SHP77 treated with DMSO at 0.1 percent for 48 hours (cell line): ENCODE measurements around the gene MANBA.
"Not testable (repeated sequence)": the region's sequence is repeated elsewhere in the genome, so short reads cannot be mapped to it uniquely, and the experiment has no call there.

Experiments used
- DNase-seq: peaks from one replicate; lab custom pipeline; 2025; lab: John Stamatoyannopoulos, UW

The MANBA gene

DNA sequence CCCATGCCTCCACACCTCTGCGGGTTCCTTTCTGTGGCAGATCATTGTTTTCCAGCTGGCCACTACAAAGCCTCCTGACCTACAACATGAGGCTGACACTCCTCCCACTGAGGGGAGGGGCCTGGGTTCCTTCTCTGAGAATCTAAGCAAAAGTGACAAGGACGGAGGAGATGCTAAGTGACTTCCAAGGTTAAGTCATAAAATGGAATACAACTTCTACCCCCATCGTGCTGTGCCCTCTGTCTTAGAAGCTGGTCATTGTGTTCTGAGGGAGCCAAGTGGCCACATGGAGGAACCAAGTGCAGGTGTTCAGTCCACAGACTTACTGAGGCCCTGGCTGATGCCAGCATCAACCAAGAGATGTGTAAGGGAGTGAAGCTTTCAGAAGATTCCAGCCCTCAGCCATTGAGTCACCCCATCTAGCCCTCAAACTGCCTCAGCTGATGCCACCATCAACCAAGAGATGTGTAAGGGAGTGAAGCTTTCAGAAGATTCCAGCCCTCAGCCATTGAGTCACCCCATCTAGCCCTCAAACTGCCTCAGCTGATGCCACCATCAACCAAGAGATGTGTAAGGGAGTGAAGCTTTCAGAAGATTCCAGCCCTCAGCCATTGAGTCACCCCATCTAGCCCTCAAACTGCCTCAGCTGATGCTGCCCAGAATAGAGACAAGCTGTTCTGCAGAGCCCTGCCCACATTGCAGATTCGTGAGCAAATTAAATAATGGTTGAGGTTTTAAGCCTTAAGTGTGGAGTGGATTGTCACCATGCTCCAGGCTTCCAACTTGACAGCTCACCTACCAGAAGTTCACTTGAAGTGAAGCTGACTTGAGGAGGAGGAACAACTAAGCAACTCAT, 140.8 kb downstream of the MANBA start:
- DNase-seq = not testable (repeated sequence)

DNA sequence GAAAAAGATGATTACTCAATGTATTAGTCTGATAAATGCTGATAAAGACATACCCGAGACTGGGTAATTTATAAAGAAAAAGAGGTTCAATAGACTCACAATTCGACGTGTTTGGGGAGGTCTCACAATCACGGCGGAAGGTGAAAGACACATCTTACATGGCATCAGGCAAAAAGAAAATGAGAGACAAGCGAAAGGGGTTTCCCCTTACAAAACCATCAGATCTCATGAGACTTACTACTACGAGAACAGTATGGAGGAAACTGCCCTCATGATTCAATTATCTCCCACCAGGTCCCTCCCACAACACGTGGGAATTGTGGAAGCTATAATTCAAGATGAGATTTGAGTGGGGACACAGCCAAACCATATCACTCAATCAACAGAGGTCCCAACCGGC, 141.7 kb downstream of the MANBA start:
- DNase-seq = not testable (repeated sequence)

DNA sequence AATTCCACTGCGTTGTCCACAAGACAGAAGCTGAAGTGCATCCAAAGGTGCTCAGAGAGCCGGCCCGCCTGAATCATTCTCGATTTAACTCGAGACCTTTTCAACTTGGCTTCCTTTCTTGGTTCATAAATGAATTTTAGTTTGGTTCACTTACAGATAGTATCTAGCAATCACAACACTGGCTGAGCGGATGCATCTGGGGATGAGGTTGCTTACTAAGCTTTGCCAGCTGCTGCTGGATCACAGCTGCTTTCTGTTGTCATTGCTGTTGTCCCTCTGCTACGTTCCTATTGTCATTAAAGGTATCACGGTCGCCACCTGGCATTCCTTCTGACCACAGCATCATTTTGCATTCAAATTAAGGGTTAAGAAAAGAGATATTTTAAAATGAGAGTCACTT, 144.1 kb downstream of the MANBA start:
- peak; percentile 55 for DNase-seq

DNA sequence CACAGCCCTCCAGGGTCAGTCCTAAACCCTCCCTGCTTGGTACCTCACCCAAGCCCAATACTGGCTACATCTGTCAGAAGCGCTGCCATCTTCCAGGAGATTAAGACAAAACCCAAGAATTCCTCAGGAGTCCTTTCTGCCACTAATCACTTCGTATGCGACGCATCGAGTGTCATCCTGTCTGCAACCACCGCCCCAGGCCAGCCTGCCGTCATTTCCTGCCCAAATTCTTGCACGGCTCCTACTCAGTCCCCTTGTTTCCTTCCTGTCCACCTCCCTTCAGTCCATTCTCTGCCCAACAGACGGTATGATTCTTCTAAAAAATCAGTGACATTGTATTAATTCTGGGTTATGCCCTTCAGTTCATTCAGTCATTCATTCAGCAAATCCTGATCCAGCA, 146.0 kb downstream of the MANBA start:
- DNase-seq = no peak

DNA sequence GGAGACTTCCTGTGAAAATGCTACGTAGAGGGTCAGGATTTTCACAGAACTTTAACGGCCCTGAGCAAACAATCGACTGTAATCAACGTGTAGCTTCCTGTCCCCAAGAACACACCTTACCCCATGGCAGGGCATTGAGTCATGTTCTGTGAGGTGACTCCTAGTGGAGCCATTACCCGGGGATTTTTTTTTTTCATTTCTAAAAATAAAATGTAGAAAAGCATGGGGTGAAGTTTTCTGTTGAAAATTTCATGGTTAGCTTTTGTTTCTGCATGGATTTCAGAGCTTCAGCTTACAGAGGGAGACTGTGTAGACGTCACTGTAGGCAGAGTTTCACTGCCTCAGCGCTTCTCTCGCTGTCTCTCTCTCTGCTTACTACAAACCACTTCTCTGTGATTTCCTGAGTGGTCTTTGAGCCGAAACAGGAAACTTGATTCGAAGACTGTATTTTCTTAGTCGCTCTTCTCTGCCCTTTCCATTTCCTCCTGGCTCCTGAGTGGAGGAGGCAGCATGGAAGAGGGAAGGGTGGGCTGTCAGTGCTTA, 147.9 kb downstream of the MANBA start:
- no peak for DNase-seq

DNA sequence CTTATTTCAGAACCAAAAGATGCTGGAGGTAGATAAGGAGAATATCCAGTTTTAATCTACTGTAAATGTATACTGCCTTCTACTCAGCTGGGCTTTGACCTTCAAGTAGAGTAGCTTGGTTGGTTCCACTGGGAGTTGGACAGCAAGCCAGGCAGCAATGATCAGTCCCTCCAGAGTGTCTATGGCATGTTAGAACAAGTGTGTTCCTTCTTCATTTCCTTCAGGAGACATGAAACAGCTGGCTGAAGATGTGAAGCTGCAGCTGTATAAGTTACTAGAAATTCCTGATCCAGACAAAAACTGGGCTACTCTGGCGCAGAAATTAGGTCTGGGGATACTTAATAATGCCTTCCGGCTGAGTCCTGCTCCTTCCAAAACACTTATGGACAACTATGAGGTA, 148.6 kb downstream of the MANBA start:
- DNase-seq = no peak

DNA sequence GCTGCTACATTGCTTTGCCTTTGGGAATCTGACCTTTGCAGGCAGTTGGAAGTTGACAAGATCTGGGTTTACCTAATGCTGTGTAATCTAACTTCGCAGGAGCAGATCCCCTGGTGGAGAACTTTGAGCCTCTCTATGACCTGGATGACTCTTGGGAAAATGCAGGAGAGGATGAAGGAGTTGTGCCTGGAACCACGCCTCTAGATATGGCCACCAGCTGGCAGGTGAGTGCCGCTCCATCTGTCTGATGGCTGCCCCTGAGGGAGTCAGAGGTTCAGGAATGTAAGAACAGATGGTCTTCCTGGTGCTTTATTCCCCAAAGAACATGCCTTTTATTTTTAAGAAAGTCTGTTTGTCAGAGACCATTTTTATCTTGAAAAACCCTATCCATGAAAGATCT, 150.3 kb downstream of the MANBA start:
- no peak for DNase-seq

DNA sequence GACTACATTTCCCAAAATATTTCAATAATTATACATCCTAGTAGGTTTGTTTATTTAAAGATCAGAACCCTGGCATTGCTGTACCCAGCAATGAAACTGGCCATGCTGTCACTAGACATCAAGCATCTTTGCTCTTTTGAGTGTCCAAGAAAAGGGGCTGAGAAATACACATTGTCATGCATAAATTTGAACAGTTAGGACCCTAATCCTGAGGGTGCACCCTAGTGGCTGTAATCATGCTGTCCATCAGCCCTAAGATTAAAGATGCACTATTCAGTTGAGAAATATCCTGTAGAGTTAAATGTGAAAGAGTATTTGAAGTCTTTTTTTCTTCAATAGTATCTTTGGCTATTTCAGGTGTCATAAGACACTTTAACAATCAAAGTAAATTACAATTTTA, 150.8 kb downstream of the MANBA start:
- DNase-seq = no peak

DNA sequence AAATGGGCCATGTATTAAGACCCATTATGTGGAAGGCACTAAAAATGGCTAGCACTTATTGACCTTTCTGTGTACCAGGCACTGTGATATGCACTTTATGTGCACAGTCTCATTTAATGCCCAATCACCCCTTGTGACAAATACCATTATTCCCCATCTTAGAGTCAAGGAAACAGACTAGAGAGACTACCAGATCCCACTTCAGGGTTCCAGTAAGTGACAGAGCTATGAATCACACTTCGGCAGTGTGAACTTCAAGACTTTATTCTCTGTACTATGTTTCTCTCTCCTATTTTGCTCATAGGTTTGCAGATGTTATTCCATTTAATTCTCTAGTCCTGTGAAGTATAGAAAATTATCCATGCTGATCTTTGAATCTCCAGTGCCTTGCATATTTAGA, 152.6 kb downstream of the MANBA start:
- DNase-seq = no peak

DNA sequence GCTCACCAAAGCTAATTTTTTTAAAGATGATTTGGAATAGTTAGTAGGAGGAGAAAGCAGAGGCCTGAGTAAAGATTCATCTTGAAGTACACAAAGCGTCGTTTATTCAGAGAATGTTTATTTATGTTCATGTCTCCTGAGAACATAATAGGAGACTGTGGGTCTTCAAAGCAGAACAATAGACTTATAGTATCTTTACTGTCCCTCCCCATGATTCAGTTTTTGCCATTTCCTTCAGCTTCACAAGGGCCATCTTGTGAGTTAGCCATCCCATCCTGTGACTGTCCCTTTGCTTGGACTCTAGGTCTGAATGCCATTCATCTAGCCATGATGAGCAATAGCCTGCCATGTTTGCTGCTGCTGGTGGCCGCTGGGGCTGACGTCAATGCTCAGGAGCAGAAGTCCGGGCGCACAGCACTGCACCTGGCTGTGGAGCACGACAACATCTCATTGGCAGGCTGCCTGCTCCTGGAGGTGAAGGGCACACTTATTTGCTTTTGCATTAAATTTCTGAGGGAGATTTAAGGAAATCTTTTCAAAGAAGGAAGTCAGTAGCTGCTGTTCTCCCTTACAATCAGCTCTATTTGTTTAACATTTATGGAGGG, 153.8 kb downstream of the MANBA start:
- peak; percentile 65 for DNase-seq

DNA sequence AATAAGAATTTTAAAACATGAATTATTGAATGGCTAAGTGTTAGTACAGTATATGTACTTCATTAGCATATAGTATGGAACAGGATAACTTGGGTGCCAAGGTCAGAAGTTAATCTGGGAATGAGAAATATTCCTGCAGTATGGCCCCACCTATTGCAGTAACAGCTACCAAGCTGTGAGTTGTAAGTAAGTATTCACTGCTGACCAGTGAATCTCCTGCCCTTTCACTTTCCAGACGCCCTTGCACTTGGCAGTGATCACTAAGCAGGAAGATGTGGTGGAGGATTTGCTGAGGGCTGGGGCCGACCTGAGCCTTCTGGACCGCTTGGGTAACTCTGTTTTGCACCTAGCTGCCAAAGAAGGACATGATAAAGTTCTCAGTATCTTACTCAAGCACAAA, 154.5 kb downstream of the MANBA start:
- no peak for DNase-seq

DNA sequence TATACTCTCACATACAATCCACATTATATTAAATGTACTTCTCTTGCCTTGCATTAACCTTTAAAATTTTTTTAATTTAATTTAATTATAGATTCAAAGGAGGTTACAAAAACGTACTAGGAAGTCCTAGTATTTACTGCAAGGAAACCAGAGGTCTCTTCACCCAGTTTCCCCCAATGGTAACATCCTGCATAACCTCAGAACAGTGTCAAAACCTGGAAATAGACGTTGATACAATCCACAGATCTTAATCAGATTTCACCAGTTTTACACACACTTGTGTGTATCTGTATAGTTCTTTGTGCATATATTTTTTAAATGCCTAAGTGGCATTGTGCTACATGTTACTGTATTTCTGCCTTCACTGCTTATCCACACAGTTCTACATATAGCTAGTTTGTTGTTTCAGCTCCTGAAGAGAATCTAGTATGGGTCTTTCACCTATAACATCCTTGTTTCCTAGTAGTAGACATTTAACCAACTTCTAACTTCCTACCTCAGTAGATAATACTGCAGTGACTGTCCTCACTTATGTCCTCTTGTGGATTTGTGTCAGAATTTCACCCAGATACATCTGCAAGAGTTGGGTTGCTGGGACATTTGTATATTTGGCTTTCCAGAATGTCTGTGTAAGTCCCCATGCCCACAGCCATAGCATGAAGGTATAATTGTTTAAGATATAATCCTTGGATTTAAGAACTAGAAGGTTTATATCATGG, 156.4 kb downstream of the MANBA start:
- DNase-seq = no peak

DNA sequence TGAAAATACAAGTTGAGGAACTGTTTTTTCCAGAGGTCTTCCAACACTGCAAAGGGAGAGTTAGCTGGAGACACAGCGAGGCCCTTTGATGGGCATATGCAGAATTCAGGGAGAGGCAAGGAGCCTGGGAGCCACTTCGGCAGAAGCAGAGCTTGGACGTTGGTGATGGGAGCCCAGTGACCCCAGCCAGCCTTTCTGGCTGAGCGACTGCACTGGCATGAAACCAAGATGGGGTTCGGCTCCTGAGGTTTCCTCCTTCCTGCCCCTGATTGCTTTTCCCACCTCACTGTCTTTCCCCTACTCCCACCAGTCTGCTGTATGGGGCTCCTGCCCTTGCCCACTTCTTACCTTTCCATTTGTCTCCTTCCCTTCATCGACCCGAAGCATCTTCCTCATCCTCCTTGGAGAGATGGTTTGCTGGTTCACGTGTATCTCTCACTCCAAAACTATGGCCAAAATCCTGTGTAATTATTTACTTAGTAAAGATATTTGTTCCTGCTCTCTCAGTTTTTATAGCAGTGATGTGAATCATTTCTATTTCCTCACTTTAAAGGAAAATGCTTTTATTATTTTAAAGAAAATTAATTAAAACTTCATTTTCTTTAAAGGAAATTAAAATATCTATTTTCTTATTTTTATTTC, 159.1 kb downstream of the MANBA start:
- DNase-seq = no peak

DNA sequence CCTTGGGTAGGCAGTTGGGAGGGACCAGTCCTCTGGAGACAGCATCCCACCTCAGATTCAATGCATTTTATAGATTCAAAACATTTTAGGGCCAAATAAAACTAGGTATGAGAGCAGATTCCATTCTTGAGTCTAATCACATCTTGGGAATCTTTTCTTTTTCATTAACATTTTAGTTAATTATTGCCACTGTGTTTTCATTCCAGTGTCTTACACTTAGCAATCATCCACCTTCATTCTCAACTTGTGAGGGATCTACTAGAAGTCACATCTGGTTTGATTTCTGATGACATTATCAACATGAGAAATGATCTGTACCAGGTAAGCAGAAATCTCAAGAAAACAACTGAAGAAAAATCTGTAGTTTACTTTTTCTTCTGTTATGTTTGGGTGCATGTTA, 160.1 kb downstream of the MANBA start:
- DNase-seq = no peak

DNA sequence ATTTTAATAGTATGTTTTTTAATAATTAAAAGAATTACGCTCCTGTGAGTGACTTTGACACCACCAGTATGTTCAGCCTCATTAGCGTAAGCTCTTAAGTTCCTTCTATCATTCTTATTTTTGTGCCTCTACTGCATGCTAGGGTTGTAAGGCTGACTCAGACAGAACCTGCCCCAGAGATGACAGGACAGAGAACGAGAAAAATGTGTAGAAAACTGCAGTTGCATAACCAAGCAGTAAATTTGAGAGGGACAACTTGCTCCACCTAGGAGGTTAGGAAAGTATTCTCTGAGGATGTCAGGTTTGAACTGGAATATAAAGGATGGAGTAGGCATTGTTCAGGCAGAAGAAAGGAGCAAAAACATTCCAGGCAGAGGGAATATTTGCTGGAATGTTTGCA, 160.9 kb downstream of the MANBA start:
- no peak for DNase-seq

DNA sequence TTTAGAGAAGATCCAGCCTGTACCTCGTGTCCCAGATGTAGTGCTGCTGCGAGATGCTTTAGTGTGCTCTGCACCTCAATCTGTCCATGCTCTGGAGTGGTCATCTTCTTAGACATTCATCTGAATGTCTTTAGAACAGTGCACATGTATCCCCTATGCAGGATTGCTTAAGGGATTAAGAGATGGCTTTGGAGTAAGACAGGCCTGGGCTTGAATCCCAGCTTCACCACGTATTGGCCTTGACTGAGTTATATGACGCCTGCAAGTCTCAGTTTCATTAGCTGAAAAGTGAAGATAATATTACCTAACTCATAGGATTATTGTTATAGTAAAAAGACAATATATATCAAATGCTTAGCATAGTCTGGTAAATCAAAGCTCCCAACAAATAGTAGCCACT, 161.3 kb downstream of the MANBA start:
- no peak for DNase-seq

DNA sequence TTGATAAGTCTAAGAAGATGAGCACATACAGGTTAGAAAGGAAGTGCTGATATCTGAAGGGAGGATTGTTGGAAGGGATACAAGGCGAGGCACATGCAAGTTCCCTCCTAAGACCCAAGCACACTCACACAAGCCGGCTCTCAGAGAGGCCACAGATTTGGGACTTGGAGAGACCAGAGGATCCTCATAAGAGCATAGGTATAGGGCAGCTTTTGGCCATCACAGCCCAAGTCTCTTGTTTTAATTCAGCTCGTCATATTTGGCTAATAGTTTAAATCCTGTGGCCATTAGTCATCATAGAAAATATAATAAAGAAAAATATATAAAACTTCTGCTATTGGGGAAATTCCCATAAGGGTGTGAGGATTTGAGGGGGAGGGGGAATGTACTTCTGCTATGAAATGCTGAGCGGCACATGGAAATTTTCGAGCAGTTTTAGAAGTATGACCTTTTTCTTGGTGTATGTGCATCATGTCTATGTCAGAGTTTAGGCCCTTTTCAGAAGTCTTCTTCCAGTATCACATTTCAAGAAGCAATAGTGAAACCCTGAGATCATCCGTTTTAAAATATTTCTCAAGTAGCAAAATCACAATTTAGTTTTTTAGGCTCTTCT, 161.9 kb downstream of the MANBA start:
- DNase-seq = no peak

DNA sequence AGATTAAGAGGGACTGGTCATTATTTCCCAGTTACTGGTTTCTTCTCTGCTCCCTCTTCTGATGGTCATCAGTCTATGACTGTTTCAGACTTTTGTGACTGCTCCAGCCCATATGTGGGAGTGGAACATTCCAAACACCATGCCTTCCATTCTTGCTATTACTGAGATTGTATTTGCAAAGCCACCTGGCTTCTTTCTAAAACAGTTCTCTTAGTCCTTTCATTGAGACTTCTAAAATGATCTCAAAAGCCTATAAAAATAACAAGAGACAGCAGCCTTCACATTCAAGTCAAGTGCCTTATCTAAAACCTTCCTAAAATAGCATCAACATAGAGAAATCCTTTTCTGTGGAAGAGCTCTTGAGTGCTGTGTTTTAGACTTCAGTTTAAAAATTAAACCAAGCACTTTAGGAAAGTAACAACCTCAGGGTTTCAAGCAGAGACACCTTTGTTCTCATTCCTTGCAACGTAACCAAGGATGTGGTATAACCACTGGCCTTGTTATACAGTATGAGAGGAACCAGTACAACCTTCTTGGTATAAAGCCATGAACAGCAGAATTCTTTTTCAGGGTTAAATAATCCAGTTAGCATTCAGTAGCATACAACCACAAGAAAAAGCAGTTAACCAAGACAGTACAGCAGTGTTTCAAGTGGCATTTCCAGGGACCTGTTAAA, 162.5 kb downstream of the MANBA start:
- no peak for DNase-seq

DNA sequence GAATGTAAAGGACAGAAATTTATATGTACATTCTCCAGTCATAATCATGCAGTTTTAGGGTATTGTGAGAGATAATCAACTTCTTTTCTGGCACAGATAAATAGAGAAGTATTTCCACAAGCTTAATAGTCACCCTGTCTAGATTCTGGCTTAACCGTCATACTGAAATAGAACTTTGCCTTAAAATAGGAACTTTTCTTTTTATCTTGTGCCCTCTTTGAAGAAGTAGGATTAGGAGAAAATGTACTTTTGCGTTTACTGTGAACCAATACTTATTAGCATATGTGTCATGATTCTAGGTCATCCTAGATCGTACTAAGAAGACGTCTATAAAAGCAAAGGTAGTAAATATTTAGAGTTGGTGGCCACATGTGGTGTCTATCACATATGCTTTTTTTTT, 164.2 kb downstream of the MANBA start:
- DNase-seq = no peak

DNA sequence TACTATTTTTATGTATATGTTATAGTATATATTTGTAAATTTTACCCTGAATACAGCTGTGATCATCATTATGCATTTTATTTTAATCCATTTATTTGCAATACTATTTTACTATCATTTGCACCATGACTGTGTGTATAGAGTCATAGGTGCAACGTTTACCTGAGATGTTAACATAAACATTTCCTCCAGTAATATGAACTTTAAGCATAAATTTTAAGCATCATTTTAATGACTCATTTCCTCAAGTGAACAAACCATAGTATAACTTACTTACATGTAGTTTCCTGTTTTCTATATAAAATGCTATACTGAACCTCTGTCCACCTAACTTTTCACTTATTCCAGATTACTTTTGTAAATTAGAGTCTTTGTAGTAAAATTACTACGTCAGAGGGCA, 166.8 kb downstream of the MANBA start:
- DNase-seq = no peak

DNA sequence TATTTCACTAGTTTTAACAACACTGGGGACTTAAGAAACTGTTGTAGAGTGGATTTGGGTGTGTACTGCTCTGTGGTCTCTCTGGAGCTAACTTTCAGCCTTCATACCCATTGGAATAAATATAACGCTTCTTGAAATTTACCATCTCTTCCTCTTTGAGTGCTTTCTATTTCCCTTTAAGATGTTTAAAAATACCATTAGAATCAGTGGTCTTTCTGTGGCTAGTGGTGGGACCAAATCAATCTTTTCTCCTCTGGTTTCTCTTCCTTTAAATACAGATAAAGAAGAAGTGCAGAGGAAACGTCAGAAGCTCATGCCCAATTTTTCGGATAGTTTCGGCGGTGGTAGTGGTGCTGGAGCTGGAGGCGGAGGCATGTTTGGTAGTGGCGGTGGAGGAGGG, 167.6 kb downstream of the MANBA start:
- no peak for DNase-seq
